ENCODE data around the gene CHIC2. TPM values are rescaled to one million over a fixed set of nuclear protein-coding genes. Genes with fewer than 3 reads are reported as not detected.
"Not testable (repeated sequence)": the region's sequence is repeated elsewhere in the genome, so short reads cannot be mapped to it uniquely, and the experiment has no call there.

Gene CHIC2
- polyA plus RNA-seq, 3 donors: 23.1 to 83.3 (median 73.4) TPM

- Histone ChIP-seq H3K9me3 (replicated peaks in 1 of 2; ENCODE audit: control insufficient read depth in 1 of 2, insufficient read depth in 1 of 2, low read length in 2 of 2) (no peaks in the 10 kb centered on the region), H3K4me2 (replicated peaks; ENCODE audit: extremely low read depth, low read length, poor library complexity, severe bottlenecking) (no peak overlapping the region), H3K27me3 (ENCODE audit: control insufficient read depth in 2 of 2, insufficient read depth in 2 of 2, low read length in 2 of 2) (no peaks in the 10 kb centered on the region), H4K20me1 (ENCODE audit: insufficient read depth, low read length) (peaks cover 100% of the 10 kb centered on the region), H3K27ac (ENCODE audit: low read depth in 1 of 2, low read length in 2 of 2) (no peak overlapping the region), H3K36me3 (replicated peaks in 1 of 2; ENCODE audit: control insufficient read depth in 1 of 2, insufficient read depth in 2 of 2, low read length in 2 of 2) (peaks cover under 1 to 2% of the 10 kb centered on the region in 2 donors), H3K4me1 (ENCODE audit: control insufficient read depth in 1 of 2, insufficient read depth in 2 of 2, low read length in 2 of 2) (peaks cover 4 to 16% of the 10 kb centered on the region in 2 donors), H3K79me2 (ENCODE audit: insufficient read depth, low read length) (peaks cover 100% of the 10 kb centered on the region), H2AFZ (ENCODE audit: insufficient read depth, low read depth, low read length, poor library complexity, severe bottlenecking) (no peak overlapping the region), H3K4me3 (replicated peaks in 1 of 3; ENCODE audit: low read depth in 2 of 3, low read length in 3 of 3) (no peak overlapping the region), H3K9ac (ENCODE audit: insufficient read depth, low read length, poor library complexity, severe bottlenecking) (no peak overlapping the region)
- Mint-ChIP-seq H3K4me1 (peaks cover 55% of the 10 kb centered on the region), H3K27ac (peak overlapping the region in 2 of 7 donors; percentile 5 to 59), H3K9me3 (no peaks in the 10 kb centered on the region), H3K27me3 (ENCODE audit: low read depth in 3 of 3) (no peaks in the 10 kb centered on the region), H3K36me3 (peaks cover 5 to 7% of the 10 kb centered on the region in 2 donors), H3K4me3 (no peak overlapping the region)
- intact Hi-C loops (cut with micrococcal nuclease): no loop called here
- DNase-seq: no peak
- 100% methylated on average over 1 of the region's 2 CpGs for WGBS (ENCODE audit: insufficient coverage)
- no peak for TF ChIP-seq CTCF (IDR thresholded peaks at IDR 0.05)
These were observed 9.9 kb downstream of the CHIC2 start for GRCh38 chr4:54054501-54054900.

GRCh38 chr4:54053322-54053721 is 11.1 kb downstream of the CHIC2 start:
- H3K4me2 ChIP-seq (replicated peaks; ENCODE audit: extremely low read depth, low read length, poor library complexity, severe bottlenecking); H3K9me3 Mint-ChIP-seq; H3K4me3 ChIP-seq (replicated peaks in 1 of 3; ENCODE audit: low read depth in 2 of 3, low read length in 3 of 3); H3K27me3 ChIP-seq (ENCODE audit: control insufficient read depth in 2 of 2, insufficient read depth in 2 of 2, low read length in 2 of 2); intact Hi-C loops (cut with micrococcal nuclease); H3K27ac ChIP-seq (ENCODE audit: low read depth in 1 of 2, low read length in 2 of 2); H3K9ac ChIP-seq (ENCODE audit: insufficient read depth, low read length, poor library complexity, severe bottlenecking); H3K27ac Mint-ChIP-seq; H3K27me3 Mint-ChIP-seq (ENCODE audit: low read depth in 3 of 3); H3K9me3 ChIP-seq (replicated peaks in 1 of 2; ENCODE audit: control insufficient read depth in 1 of 2, insufficient read depth in 1 of 2, low read length in 2 of 2); H3K4me3 Mint-ChIP-seq; H2AFZ ChIP-seq (ENCODE audit: insufficient read depth, low read depth, low read length, poor library complexity, severe bottlenecking); DNase-seq: not testable (repeated sequence)
- Mint-ChIP-seq H3K36me3 (peaks cover 7 to 14% of the 10 kb centered on the region in 2 donors), H3K4me1 (peaks cover 48% of the 10 kb centered on the region)
- H4K20me1 ChIP-seq (ENCODE audit: insufficient read depth, low read length): peaks cover 100% of the 10 kb centered on the region
- H3K4me1 ChIP-seq (ENCODE audit: control insufficient read depth in 1 of 2, insufficient read depth in 2 of 2, low read length in 2 of 2): peaks cover 0 to 14% of the 10 kb centered on the region in 2 donors
- H3K79me2 ChIP-seq (ENCODE audit: insufficient read depth, low read length): peaks cover 100% of the 10 kb centered on the region
- WGBS (ENCODE audit: insufficient coverage): no CpG with 5 or more reads among the region's 5 CpGs
- peaks cover 8 to 12% of the 10 kb centered on the region in 2 donors for H3K36me3 ChIP-seq (replicated peaks in 1 of 2; ENCODE audit: control insufficient read depth in 1 of 2, insufficient read depth in 2 of 2, low read length in 2 of 2)

Measured in CD14-positive monocyte (primary cell).